AG09309 (cell line): ENCODE data around the gene RBMS2.

Experiments
- DNase-seq: peaks from one replicate; pipeline ENCODE4 v3.0.0-alpha.2; 2010; ENCODE audit warnings: low read depth
- H3K4me3 ChIP-seq: 2 replicates; pipeline ENCODE4 v1.5.1; 2011; ENCODE audit warnings: mild to moderate bottlenecking, low read depth, low read length, moderate library complexity; ENCODE audit not compliant: control insufficient read depth
- CTCF ChIP-seq: IDR thresholded peaks from 2 replicates; pipeline ENCODE4 v1.5.1; 2011; ENCODE audit warnings: mild to moderate bottlenecking, low read depth, low read length, inconsistent platforms; ENCODE audit not compliant: insufficient read depth, control insufficient read depth; ENCODE audit errors: missing control alignments

Gene RBMS2

GRCh38 chr12:56520506-56520905, 1.1 kb upstream of the RBMS2 start:
- DNase-seq: no peak
- no peak overlapping the region for H3K4me3 ChIP-seq
- TF ChIP-seq CTCF: no peak

- H3K4me3 ChIP-seq: peak overlapping the region; percentile 56
- no peak for TF ChIP-seq CTCF
- no peak for DNase-seq
Observed at GRCh38 chr12:56521209-56521589, 421 bp upstream of the RBMS2 start.

- no peak for DNase-seq
- peak overlapping the region; percentile 56 for H3K4me3 ChIP-seq
- no peak for TF ChIP-seq CTCF
Observed at GRCh38 chr12:56522411-56523193, 982 bp downstream of the RBMS2 start.

- TF ChIP-seq CTCF: no peak
- H3K4me3 ChIP-seq: no peak overlapping the region
- no peak for DNase-seq
Observed at GRCh38 chr12:56528846-56529245, 7.2 kb downstream of the RBMS2 start.

GRCh38 chr12:56529656-56530055, 8.0 kb downstream of the RBMS2 start:
- TF ChIP-seq CTCF: no peak
- no peak for DNase-seq
- H3K4me3 ChIP-seq: no peak overlapping the region

GRCh38 chr12:56530390-56531055, 8.9 kb downstream of the RBMS2 start:
- no peak for DNase-seq
- TF ChIP-seq CTCF: no peak
- no peak overlapping the region for H3K4me3 ChIP-seq

- H3K4me3 ChIP-seq: no peak overlapping the region
- TF ChIP-seq CTCF: no peak
- no peak for DNase-seq
Observed at GRCh38 chr12:56537546-56537945, 15.9 kb downstream of the RBMS2 start.
